HT-29 (cell line): ENCODE data around the gene ARHGEF12. TPM values are rescaled to one million over a fixed set of nuclear protein-coding genes. Genes with fewer than 3 reads are reported as not detected.
A peak's percentile ranks its signal among the peaks of the same experiment; 100 is the strongest.

Source experiments
- DNase-seq: peaks from one replicate; pipeline ENCODE4 v3.0.0-alpha.2; 2015; ENCODE audit warnings: low spot score
- small RNA-seq: library from RNA; depleted of rRNA; stranded (forward); fragments of <200 nt; gene quantifications from one replicate; pipeline ENCODE3, GENCODE V24; 2014
- total RNA-seq: library from RNA; depleted of rRNA; stranded (reverse); fragments of >200 nt; shearing (Covaris generic); gene quantifications from 2 replicates; pipeline ENCODE4 v1.2.3, GENCODE V29; 2014; rRNA removed

Gene ARHGEF12
- total RNA-seq, 1 experiment from 2014 or later = 45.1 TPM

GRCh38 chr11:120536091-120536796 is 200.0 kb downstream of the ARHGEF12 start:
- DNase-seq = no peak

GRCh38 chr11:120536797-120537169 is 200.6 kb downstream of the ARHGEF12 start:
- no peak for DNase-seq

- DNase-seq = no peak
These were observed 201.8 kb downstream of the ARHGEF12 start for GRCh38 chr11:120537996-120538395.

GRCh38 chr11:120538707-120539106 is 202.5 kb downstream of the ARHGEF12 start:
- DNase-seq = no peak

Small RNAs within 50 kb of the gene (small RNA-seq; reads per million reads assigned to genes)
- 10,373 reads per million, percentile 100 among the genes with 10 or more reads in this experiment for gene RF00100

Other genes with a start within 250 kb of the ARHGEF12 start
- gene TRIM29, start 198.3 kb upstream of the ARHGEF12 start, total RNA-seq = 172 and 226 TPM in 2 replicates
- gene OAF, start 125.4 kb upstream of the ARHGEF12 start, total RNA-seq = 68.5 and 87.3 TPM in 2 replicates
- 0.28 and 0.86 TPM in 2 replicates for gene POU2F3, start 96.3 kb upstream of the ARHGEF12 start, total RNA-seq
- 0.38 and 0.44 TPM in 2 replicates for gene TLCD5, start 11.1 kb upstream of the ARHGEF12 start, total RNA-seq
- gene GRIK4, start 175.3 kb downstream of the ARHGEF12 start, total RNA-seq = not detected in 2 replicates